ENCODE data around the gene GJC1. TPM values are rescaled to one million over a fixed set of nuclear protein-coding genes. Genes with fewer than 3 reads are reported as not detected.
A peak's percentile ranks its signal among the peaks of the same experiment; 100 is the strongest.

Gene GJC1
- total and polyA plus RNA-seq, 2 of the 8 experiments (the other 6 are each of a cell fraction or from before 2014, with no cell fraction given), result 29.1 to 154 TPM

DNA sequence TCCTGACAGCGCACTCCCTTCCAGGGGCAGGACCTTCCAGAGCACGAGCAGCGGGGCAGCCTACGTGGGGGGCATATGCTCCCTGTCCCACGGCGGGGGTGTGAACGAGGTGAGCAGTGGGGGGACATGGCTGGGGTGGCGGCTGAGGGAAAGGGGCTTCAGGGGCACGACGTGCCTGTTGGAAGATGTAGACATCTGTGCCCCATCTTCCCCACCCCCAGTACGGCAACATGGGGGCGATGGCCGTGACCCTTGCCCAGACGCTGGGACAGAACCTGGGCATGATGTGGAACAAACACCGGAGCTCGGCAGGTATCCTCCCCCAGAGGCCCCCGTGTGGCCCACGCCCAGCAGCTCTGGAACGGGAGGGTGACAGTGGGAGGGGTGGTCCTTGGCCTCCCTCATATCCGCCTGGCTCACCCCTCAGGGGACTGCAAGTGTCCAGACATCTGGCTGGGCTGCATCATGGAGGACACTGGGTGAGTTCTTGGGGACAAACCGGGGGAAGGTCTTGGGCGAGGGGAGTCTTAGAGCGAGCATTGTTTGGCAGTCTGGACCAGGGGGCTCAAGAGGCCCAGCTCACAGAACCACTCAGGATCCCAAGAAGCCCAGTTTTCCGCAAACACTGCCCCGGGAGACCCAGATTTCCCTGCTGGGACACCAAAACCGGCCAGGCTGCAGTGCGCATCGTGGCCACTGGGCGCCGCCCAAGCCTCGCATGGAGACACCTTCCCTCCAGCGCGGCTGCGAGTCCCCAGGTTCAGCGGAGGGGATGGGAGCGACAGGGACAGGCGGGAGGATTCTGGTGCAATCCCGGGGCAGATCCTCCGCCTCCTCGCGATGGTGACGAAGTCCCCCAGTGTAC lies 55.6 kb downstream of the GJC1 start (continued):
- TF ChIP-seq, protein P1, sequence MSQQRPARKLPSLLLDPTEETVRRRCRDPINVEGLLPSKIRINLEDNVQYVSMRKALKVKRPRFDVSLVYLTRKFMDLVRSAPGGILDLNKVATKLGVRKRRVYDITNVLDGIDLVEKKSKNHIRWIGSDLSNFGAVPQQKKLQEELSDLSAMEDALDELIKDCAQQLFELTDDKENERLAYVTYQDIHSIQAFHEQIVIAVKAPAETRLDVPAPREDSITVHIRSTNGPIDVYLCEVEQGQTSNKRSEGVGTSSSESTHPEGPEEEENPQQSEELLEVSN (IDR thresholded peaks at IDR 0.05), result peak; percentile 46; the same call in 1 of the 2 replicates
- TF ChIP-seq SRF (IDR thresholded peaks at IDR 0.05; ENCODE audit: low read depth, low read length) (0 out of 2 replicates have a peak, but pooled peaks have one; percentile 20), MAFK (IDR thresholded peaks at IDR 0.05; ENCODE audit: low read depth, low read length) (no peak), CHD1 (IDR thresholded peaks at IDR 0.05; ENCODE audit: low read depth, low read length) (no peak), SIRT6 (IDR thresholded peaks at IDR 0.05; ENCODE audit: low read length) (no peak), RAD21 (IDR thresholded peaks at IDR 0.05 in 1 of 2, conservative IDR thresholded peaks at IDR 0.05 in 1 of 2; ENCODE audit: low read depth in 2 of 2, low read length in 2 of 2) (peak; percentile 98 to 99), TEAD4 (IDR thresholded peaks at IDR 0.05; ENCODE audit: low read depth, low read length) (peak; percentile 60; the same call in 1 of the 2 replicates), EGR1 (IDR thresholded peaks at IDR 0.05; ENCODE audit: borderline replicate concordance, low read depth, low read length) (0 out of 2 replicates have a peak, but pooled peaks have one; percentile 11), CEBPB (IDR thresholded peaks at IDR 0.05; ENCODE audit: low read depth, low read length) (peak; percentile 63; the same call in 1 of the 2 replicates), SIN3A (conservative IDR thresholded peaks at IDR 0.05 in 1 of 2, IDR thresholded peaks at IDR 0.05 in 1 of 2; ENCODE audit: low read depth in 1 of 2, low read length in 2 of 2) (peak in 1 of 2 experiments; percentile 60; a peak in 1 of 4 replicates)

Measured in H1 (cell line).